Parathyroid adenoma (tissue), 2 donors: ENCODE data around the gene PDE8A.

Experiments used
- H2AFZ ChIP-seq: fragments of 300-600 bp; sonication (generic); one replicate; pipeline ENCODE4 v1.7.0; 2017; ENCODE audit warnings: antibody characterized with exemption, mild to moderate bottlenecking
- H3K27ac ChIP-seq: fragments of 300-600 bp; sonication (generic); one replicate; pipeline ENCODE4 v1.7.0; 2017
- H3K27me3 ChIP-seq: fragments of 300-600 bp; sonication (generic); one replicate; pipeline ENCODE4 v1.7.0; 2017; ENCODE audit warnings: low read length; ENCODE audit not compliant: control insufficient read depth, insufficient read depth
- H3K36me3 ChIP-seq: fragments of 300-600 bp; sonication (generic); one replicate; pipeline ENCODE4 v1.7.0; 2017; ENCODE audit warnings: low read length; ENCODE audit not compliant: control insufficient read depth, insufficient read depth
- H3K4me1 ChIP-seq: fragments of 300-600 bp; sonication (generic); one replicate; pipeline ENCODE4 v1.7.0; 2017; ENCODE audit warnings: control low read depth
- H3K4me2 ChIP-seq: fragments of 300-600 bp; sonication (generic); one replicate; pipeline ENCODE4 v1.7.0; 2017; ENCODE audit warnings: low read length
- H3K4me3 ChIP-seq: fragments of 300-600 bp; sonication (generic); one replicate; pipeline ENCODE4 v1.7.0; 2017; ENCODE audit warnings: low read depth, low read length
- H3K79me2 ChIP-seq: fragments of 300-600 bp; sonication (generic); one replicate; pipeline ENCODE4 v1.7.0; 2017; ENCODE audit warnings: control low read depth
- H3K9ac ChIP-seq: fragments of 300-600 bp; sonication (generic); one replicate; pipeline ENCODE4 v1.7.0; 2017; ENCODE audit warnings: mild to moderate bottlenecking
- H3K9me3 ChIP-seq: fragments of 300-600 bp; sonication (generic); one replicate; pipeline ENCODE4 v1.7.0; 2017; ENCODE audit warnings: low read length; ENCODE audit not compliant: control insufficient read depth
- CTCF ChIP-seq: fragments of 300-600 bp; sonication (generic); IDR thresholded peaks from one replicate; pipeline ENCODE4 v1.7.0; 2017; ENCODE audit warnings: antibody characterized with exemption, mild to moderate bottlenecking
- donor health status: primary hyperparathyroidism.

Gene PDE8A

GRCh38 chr15:85007137-85007536 is 25.5 kb downstream of the PDE8A start:
- no peak for TF ChIP-seq CTCF
- no peaks in the 10 kb centered on the region for H3K27me3 ChIP-seq
- H3K4me3 ChIP-seq = no peak overlapping the region
- no peak overlapping the region for H3K4me2 ChIP-seq
- peaks cover 12% of the 10 kb centered on the region for H3K4me1 ChIP-seq
- no peak overlapping the region for H3K9ac ChIP-seq
- H3K79me2 ChIP-seq = peaks cover 17% of the 10 kb centered on the region
- no peaks in the 10 kb centered on the region for H3K36me3 ChIP-seq
- H3K9me3 ChIP-seq = no peaks in the 10 kb centered on the region
- H3K27ac ChIP-seq = no peak overlapping the region
- H2AFZ ChIP-seq = no peak overlapping the region

GRCh38 chr15:85007741-85008397 is 26.2 kb downstream of the PDE8A start:
- Histone ChIP-seq H3K36me3 (no peaks in the 10 kb centered on the region), H3K79me2 (peaks cover 15% of the 10 kb centered on the region), H3K27ac (no peak overlapping the region), H2AFZ (no peak overlapping the region), H3K4me1 (peaks cover 12% of the 10 kb centered on the region), H3K9ac (no peak overlapping the region), H3K4me3 (no peak overlapping the region), H3K4me2 (no peak overlapping the region), H3K9me3 (no peaks in the 10 kb centered on the region), H3K27me3 (no peaks in the 10 kb centered on the region)
- no peak for TF ChIP-seq CTCF

GRCh38 chr15:85008474-85009260 is 27.0 kb downstream of the PDE8A start:
- Histone ChIP-seq H3K4me2 (no peak overlapping the region), H3K27me3 (no peaks in the 10 kb centered on the region), H3K9me3 (no peaks in the 10 kb centered on the region), H3K36me3 (no peaks in the 10 kb centered on the region), H3K27ac (no peak overlapping the region), H3K4me1 (peaks cover 12% of the 10 kb centered on the region), H3K9ac (no peak overlapping the region), H3K4me3 (no peak overlapping the region), H3K79me2 (peaks cover 19% of the 10 kb centered on the region), H2AFZ (no peak overlapping the region)
- TF ChIP-seq CTCF = no peak

- H3K27ac ChIP-seq = peak overlapping the region; percentile 1
- H3K4me1 ChIP-seq = peaks cover 12% of the 10 kb centered on the region
Measured at GRCh38 chr15:85009435-85009834, 27.8 kb downstream of the PDE8A start.

More at GRCh38 chr15:85009435-85009834, 27.8 kb downstream of the PDE8A start:
- no peak for TF ChIP-seq CTCF
- H3K27me3 ChIP-seq = no peaks in the 10 kb centered on the region
- H3K4me3 ChIP-seq = no peak overlapping the region
- no peaks in the 10 kb centered on the region for H3K9me3 ChIP-seq
- no peak overlapping the region for H3K4me2 ChIP-seq
- H3K9ac ChIP-seq = no peak overlapping the region
- peaks cover 15% of the 10 kb centered on the region for H3K79me2 ChIP-seq
- H2AFZ ChIP-seq = no peak overlapping the region
- H3K36me3 ChIP-seq = no peaks in the 10 kb centered on the region
